ENCODE measurements around the gene CCDC57. TPM values are rescaled to one million over a fixed set of nuclear protein-coding genes. Genes with fewer than 3 reads are reported as not detected.

CCDC57 gene
- total RNA-seq, 2 donors from 2014 or later: 57.6 to 62.8 TPM

DNA sequence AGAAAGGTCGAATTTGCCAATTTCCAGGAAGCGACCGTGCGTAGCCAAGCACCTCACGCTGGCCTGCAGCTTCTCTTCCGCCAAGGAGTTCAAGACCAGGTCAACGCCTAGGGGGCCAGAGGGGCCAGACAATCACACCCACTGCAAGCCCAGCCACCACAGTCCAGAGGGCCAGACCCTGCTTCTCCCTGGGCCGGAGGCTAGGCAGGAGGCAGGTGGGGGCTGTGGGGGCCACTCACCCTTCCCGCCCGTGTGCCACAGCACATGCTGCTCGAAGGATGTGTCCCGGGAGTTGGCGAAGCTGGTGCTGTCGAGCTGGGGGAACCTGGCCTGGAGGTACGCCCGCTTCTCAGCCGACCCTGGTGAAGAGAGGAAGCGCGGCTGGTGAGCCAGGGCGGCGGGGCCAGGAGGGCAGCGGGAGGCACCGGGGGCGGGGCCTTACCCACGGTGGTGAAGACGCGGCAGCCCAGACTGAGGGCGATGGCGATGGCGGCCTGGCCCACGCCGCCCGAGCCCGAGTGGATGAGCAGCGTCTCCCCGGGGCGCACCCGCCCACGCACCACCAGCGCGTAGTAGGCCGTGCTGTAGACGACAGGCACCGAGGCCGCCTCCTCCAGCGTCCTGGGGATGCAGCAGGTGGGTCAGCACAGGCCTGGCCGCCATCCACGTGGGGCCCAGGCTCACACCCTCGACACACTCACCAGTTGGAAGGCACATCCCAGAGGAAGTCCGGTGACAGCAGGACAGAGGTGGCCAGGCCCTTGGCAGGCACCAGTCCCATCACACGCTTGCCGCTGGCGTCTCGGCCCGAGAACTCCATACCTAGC lies 128.9 kb downstream of the CCDC57 start:
- intact Hi-C loops (cut with DNase I): no loop called here
- Histone ChIP-seq H3K9me3 (no peaks in the 10 kb centered on the region), H3K36me3 (peaks cover 77 to 83% of the 10 kb centered on the region in 2 donors), H3K4me3 (no peak overlapping the region), H3K4me1 (replicated peaks) (no peaks in the 10 kb centered on the region), H3K27me3 (replicated peaks; ENCODE audit: insufficient read depth) (no peaks in the 10 kb centered on the region), H3K27ac (no peak overlapping the region)
- TF ChIP-seq, protein P1, sequence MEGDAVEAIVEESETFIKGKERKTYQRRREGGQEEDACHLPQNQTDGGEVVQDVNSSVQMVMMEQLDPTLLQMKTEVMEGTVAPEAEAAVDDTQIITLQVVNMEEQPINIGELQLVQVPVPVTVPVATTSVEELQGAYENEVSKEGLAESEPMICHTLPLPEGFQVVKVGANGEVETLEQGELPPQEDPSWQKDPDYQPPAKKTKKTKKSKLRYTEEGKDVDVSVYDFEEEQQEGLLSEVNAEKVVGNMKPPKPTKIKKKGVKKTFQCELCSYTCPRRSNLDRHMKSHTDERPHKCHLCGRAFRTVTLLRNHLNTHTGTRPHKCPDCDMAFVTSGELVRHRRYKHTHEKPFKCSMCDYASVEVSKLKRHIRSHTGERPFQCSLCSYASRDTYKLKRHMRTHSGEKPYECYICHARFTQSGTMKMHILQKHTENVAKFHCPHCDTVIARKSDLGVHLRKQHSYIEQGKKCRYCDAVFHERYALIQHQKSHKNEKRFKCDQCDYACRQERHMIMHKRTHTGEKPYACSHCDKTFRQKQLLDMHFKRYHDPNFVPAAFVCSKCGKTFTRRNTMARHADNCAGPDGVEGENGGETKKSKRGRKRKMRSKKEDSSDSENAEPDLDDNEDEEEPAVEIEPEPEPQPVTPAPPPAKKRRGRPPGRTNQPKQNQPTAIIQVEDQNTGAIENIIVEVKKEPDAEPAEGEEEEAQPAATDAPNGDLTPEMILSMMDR (IDR thresholded peaks at IDR 0.05): no peak
- no peak for TF ChIP-seq POLR2A (IDR thresholded peaks at IDR 0.05)
- TF ChIP-seq POLR2AphosphoS5 (IDR thresholded peaks at IDR 0.05): no peak
- 89% methylated on average over 47 of the region's 55 CpGs for WGBS
- DNase-seq (ENCODE audit: low spot score): no peak

DNA sequence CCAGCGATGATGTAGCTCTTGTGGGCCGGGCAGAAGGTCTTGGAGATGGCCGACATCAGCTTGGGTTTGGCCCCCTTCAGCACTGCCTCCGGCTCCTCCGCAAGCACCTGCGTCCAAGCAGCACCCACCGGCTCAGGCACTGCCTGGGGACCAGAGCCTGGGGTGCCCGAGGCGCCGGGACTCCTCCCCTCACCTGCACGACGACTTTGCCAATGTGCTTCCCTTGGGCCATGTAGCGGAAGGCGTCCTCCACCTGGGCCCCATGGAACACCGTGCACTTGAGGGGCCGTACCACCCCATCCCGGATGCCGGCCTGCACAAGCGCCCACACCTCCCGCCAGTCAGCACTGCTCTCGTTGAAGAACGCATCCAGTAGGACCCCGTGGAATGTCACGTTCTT lies 129.6 kb downstream of the CCDC57 start:
- WGBS: 92% methylated on average over 23 of the region's 24 CpGs
- Histone ChIP-seq H3K4me3 (no peak overlapping the region), H3K27ac (no peak overlapping the region), H3K9me3 (no peaks in the 10 kb centered on the region), H3K4me1 (replicated peaks) (no peaks in the 10 kb centered on the region), H3K27me3 (replicated peaks; ENCODE audit: insufficient read depth) (no peaks in the 10 kb centered on the region), H3K36me3 (peaks cover 70 to 76% of the 10 kb centered on the region in 2 donors)
- intact Hi-C loops (cut with DNase I): no loop called here
- TF ChIP-seq, protein P1 (IDR thresholded peaks at IDR 0.05): no peak
- TF ChIP-seq POLR2A (IDR thresholded peaks at IDR 0.05) (no peak), POLR2AphosphoS5 (IDR thresholded peaks at IDR 0.05) (no peak)
- no peak for DNase-seq (ENCODE audit: low spot score)

DNA sequence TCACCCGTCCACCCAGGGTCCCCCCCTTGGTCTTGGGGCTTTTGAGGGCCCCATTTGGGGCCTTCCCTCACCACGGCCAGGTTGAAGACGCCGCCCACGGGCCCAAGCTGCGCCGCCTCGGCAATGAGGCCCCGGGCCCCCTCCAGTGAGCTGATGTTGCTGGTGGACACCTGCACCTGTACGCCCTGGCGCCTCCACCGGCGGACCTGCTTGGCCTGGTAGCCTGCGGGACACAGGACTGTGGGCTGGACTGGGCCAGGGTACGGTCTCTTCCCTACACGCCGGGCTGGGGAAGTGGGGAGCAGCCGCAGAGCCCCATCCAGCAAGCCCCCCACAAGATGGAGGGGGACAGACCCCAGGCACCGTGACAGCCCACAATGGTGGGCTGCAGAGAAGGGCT lies 130.2 kb downstream of the CCDC57 start:
- Histone ChIP-seq H3K27me3 (replicated peaks; ENCODE audit: insufficient read depth) (no peaks in the 10 kb centered on the region), H3K4me3 (no peak overlapping the region), H3K27ac (no peak overlapping the region), H3K4me1 (replicated peaks) (no peaks in the 10 kb centered on the region), H3K9me3 (no peaks in the 10 kb centered on the region), H3K36me3 (peaks cover 65 to 71% of the 10 kb centered on the region in 2 donors)
- intact Hi-C loops (cut with DNase I): no loop called here
- DNase-seq (ENCODE audit: low spot score): no peak
- no peak for TF ChIP-seq POLR2A (IDR thresholded peaks at IDR 0.05)
- no peak for TF ChIP-seq POLR2AphosphoS5 (IDR thresholded peaks at IDR 0.05)
- TF ChIP-seq, protein P1 (IDR thresholded peaks at IDR 0.05): no peak
- WGBS: 88% methylated on average over 19 of the region's 19 CpGs

DNA sequence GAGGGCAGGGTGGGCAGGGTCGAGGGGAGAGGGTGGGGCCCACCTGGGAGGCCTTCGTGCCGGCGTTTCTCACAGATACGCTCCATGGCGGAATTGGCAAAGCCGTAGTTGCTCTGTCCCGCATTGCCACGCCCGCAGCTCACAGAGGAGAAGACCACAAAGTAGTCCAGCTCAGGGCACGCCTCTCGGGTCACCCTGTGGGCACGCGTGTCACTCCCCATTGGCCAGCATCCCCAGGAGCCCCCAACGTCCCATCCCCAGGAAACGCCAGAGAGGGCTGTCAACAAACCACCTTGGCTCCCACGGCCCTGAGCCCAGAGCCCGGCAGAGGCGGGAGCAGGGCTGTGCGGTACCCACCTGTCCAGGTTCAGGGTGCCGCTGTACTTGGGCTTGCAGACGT lies 130.7 kb downstream of the CCDC57 start:
- TF ChIP-seq, protein P1 (IDR thresholded peaks at IDR 0.05): no peak
- no peak for TF ChIP-seq POLR2AphosphoS5 (IDR thresholded peaks at IDR 0.05)
- TF ChIP-seq POLR2A (IDR thresholded peaks at IDR 0.05): no peak
- WGBS: 90% methylated on average over 16 of the region's 22 CpGs
- Histone ChIP-seq H3K9me3 (no peaks in the 10 kb centered on the region), H3K27me3 (replicated peaks; ENCODE audit: insufficient read depth) (no peaks in the 10 kb centered on the region), H3K4me1 (replicated peaks) (no peaks in the 10 kb centered on the region), H3K4me3 (no peak overlapping the region), H3K36me3 (peaks cover 61 to 66% of the 10 kb centered on the region in 2 donors), H3K27ac (no peak overlapping the region)
- intact Hi-C loops (cut with DNase I): no loop called here
- DNase-seq (ENCODE audit: low spot score): no peak

DNA sequence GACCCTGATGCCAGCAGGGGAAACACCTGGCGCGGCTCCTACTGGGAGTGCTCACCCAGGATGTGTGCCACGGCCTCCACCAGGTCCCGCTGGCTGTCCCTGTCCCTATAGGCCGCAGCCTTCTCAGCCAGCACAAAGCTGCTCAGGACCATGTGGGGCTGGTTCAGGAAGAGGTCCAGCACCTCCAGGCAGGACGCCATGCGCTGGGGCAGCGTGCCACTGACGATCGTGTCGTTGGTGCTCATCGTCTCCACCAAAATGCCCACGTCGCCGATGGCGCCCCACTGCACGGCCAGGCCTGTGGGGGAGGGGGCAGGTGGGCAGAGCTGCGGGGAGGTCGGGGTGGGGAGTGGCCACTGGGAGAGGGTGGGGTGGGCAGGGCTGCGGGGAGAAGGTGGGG lies 131.1 kb downstream of the CCDC57 start:
- Histone ChIP-seq H3K36me3 (peaks cover 56 to 61% of the 10 kb centered on the region in 2 donors), H3K9me3 (no peaks in the 10 kb centered on the region), H3K4me1 (replicated peaks) (no peaks in the 10 kb centered on the region), H3K27me3 (replicated peaks; ENCODE audit: insufficient read depth) (no peaks in the 10 kb centered on the region), H3K27ac (no peak overlapping the region), H3K4me3 (no peak overlapping the region)
- intact Hi-C loops (cut with DNase I): no loop called here
- TF ChIP-seq POLR2A (IDR thresholded peaks at IDR 0.05): no peak
- TF ChIP-seq, protein P1 (IDR thresholded peaks at IDR 0.05): no peak
- TF ChIP-seq POLR2AphosphoS5 (IDR thresholded peaks at IDR 0.05): no peak
- DNase-seq (ENCODE audit: low spot score): no peak
- WGBS: 91% methylated on average over 18 of the region's 20 CpGs
